Measurements from ENCODE around the gene TENM3.

TENM3 gene

DNA sequence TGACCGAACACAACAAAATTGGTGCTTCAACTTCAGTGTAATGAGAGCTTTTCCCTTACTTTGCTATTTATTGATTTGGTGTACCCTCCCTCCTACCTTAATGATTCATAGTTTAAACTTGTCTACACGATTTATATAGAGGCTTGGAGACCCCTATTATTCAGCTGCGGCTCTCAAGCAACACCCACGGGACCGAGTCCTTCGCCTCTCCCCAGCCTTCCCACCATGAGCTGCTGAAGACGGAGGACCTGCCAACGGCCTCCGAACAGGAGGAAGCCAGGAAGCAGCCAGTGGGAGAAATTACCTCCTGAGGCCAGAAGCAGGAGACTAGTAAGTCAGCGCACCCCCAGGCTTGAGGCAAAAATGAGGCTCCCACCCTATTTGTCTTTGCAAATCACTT lies 595.3 kb downstream of the TENM3 start:
- H3K4me3 ChIP-seq (ENCODE audit: low read depth, low read length), result no peak overlapping the region
- TF ChIP-seq, protein P1, sequence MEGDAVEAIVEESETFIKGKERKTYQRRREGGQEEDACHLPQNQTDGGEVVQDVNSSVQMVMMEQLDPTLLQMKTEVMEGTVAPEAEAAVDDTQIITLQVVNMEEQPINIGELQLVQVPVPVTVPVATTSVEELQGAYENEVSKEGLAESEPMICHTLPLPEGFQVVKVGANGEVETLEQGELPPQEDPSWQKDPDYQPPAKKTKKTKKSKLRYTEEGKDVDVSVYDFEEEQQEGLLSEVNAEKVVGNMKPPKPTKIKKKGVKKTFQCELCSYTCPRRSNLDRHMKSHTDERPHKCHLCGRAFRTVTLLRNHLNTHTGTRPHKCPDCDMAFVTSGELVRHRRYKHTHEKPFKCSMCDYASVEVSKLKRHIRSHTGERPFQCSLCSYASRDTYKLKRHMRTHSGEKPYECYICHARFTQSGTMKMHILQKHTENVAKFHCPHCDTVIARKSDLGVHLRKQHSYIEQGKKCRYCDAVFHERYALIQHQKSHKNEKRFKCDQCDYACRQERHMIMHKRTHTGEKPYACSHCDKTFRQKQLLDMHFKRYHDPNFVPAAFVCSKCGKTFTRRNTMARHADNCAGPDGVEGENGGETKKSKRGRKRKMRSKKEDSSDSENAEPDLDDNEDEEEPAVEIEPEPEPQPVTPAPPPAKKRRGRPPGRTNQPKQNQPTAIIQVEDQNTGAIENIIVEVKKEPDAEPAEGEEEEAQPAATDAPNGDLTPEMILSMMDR (IDR thresholded peaks at IDR 0.05; ENCODE audit: low read depth, low read length), result no peak

DNA sequence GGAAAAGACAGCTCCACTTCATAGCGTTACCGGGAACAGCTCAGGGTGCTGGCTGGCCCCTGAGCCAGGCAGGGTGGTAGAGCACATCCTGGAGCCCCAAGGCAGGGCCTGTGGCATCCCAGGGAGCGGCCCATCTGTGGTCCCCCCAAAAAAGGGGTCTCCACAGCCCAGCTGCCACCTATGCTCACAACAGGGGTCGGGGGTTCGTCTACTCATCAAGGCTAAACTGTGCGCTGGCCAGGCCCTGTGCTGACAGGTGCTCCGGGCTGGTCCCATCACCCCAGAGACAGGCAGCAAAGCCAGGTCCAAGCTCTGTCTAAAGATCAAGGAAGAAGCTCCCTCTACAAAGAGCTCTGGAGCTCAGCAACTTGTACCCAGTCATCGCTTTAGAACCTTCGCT lies 596.1 kb downstream of the TENM3 start:
- no peak overlapping the region for H3K4me3 ChIP-seq (ENCODE audit: low read depth, low read length)
- TF ChIP-seq, protein P1 (IDR thresholded peaks at IDR 0.05; ENCODE audit: low read depth, low read length), result no peak

- TF ChIP-seq, protein P1 (IDR thresholded peaks at IDR 0.05; ENCODE audit: low read depth, low read length), result no peak
Measured at GRCh38 chr4:182840108-182840507, 596.9 kb downstream of the TENM3 start.

DNA sequence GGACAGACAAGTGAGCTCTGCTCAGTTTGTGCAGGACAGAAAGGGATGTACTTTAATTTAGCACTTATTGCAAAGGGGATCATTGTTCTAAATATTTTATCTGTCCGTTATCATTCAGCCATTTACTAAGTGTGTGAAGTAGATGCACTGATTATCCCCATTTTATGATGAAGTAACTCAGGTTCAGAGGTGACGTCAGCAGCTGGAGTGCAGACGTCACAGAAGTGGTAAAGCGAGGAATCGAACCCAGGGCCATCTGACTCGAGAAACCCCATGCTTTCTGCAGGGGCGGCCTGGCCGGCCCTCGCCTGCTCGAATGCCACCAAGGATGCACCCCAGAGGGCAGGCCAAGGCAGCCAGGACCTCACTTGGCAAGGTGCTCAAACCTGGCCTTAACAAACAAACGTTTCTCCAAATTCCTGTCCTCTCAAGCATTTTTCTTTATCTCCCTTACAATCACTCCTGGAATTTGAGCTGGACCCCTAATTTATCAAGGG lies 599.0 kb downstream of the TENM3 start:
- no peak overlapping the region for H3K4me3 ChIP-seq (ENCODE audit: low read depth, low read length)
- TF ChIP-seq, protein P1 (IDR thresholded peaks at IDR 0.05; ENCODE audit: low read depth, low read length), result no peak

More at GRCh38 chr4:182840108-182840507, 596.9 kb downstream of the TENM3 start:
- no peak overlapping the region for H3K4me3 ChIP-seq (ENCODE audit: low read depth, low read length)

- H3K4me3 ChIP-seq (ENCODE audit: low read depth, low read length), result no peak overlapping the region
- TF ChIP-seq, protein P1 (IDR thresholded peaks at IDR 0.05; ENCODE audit: low read depth, low read length), result no peak
Measured at GRCh38 chr4:182842759-182843390, 599.7 kb downstream of the TENM3 start.

DNA sequence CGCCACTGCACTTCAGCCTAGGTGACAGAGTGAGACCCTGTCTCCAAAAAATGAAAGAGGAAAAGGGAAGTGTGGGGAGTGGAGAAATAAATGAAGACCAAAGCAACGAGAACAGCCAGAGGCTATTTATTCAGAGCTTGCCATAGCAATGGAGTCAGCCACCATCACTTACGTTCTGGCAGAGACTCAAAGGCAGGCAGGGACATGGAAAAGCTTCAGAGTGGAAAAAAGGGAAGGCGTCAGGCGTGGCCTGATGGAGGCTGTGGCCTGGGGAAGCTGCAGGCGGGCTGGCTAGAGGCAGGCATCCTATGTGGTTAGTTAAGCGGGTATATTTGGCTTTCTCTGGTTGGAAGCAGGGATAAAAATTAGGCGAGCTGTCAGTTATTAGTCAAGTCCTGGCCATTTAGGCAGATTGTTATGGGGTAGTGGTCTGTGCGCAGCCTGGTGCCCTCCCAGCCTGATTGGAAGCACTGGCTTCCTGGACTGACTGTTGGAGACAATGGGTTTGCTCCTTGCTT lies 600.7 kb downstream of the TENM3 start:
- TF ChIP-seq, protein P1 (IDR thresholded peaks at IDR 0.05; ENCODE audit: low read depth, low read length), result no peak
- H3K4me3 ChIP-seq (ENCODE audit: low read depth, low read length), result no peak overlapping the region

DNA sequence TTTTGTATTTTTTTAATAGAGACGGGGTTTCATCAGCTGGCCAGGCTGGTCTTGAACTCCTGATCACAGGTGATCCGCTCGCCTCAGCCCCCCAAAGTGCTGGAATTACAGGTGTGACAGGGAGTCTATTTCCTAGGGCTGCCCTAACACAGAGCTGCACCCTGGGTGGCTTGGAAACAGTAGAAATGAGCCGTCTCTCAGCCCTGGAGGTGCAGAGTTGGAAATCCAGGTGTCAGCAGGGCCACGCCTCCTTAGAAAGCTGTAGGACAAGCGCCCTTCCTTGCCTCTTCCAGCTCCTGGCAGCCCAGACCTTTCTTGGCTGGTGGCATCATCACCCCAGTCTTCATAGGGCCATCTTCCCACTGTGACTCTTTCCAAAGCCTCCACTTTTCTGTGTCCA lies 602.4 kb downstream of the TENM3 start:
- H3K4me3 ChIP-seq (ENCODE audit: low read depth, low read length), result no peak overlapping the region
- TF ChIP-seq, protein P1 (IDR thresholded peaks at IDR 0.05; ENCODE audit: low read depth, low read length), result no peak
